Kidney (tissue), 22 donors: ENCODE data around the gene SS18. TPM values are rescaled to one million over a fixed set of nuclear protein-coding genes. Genes with fewer than 3 reads are reported as not detected.
A peak's percentile ranks its signal among the peaks of the same experiment; 100 is the strongest.

ENCODE experiments used
- DNase-seq, 5 donors: peaks; one replicate each; pipeline ENCODE4 v3.0.0-alpha.2; 2013 to 2020
- FAIRE-seq: peaks from 2 replicates; lab custom pipeline; 2012; peaks lifted over from hg19 to GRCh38; lab: Jason Lieb, UNC
- H3K27ac ChIP-seq, 2 donors: one replicate each; pipeline ENCODE4 v1.7.0; 2013; ENCODE audit warnings: low read depth in 2 of 2, low read length in 2 of 2, inconsistent platforms in 1 of 2
- H3K27me3 ChIP-seq: one replicate; pipeline ENCODE4 v1.7.1; 2013; ENCODE audit warnings: low read length, inconsistent platforms; ENCODE audit not compliant: control insufficient read depth, insufficient read depth
- H3K36me3 ChIP-seq, 3 donors: one replicate each; pipeline versions ENCODE4 v1.7.0 to v1.7.1; 2013; ENCODE audit warnings: low read length in 3 of 3, control low read depth in 1 of 3, inconsistent platforms in 1 of 3; ENCODE audit not compliant: insufficient read depth in 3 of 3, control insufficient read depth in 2 of 3
- H3K4me1 ChIP-seq, 3 donors: one replicate each; pipeline versions ENCODE4 v1.7.0 to v1.7.1; 2013; ENCODE audit warnings: low read length in 3 of 3, inconsistent platforms in 1 of 3, low read depth in 1 of 3; ENCODE audit not compliant: control insufficient read depth in 2 of 3, insufficient read depth in 2 of 3
- H3K4me3 ChIP-seq, 3 donors: one replicate each; pipeline versions ENCODE4 v1.7.0 to v1.8.1; 2013; ENCODE audit warnings: low read length in 3 of 3, control low read depth in 1 of 3, inconsistent platforms in 1 of 3
- H3K9ac ChIP-seq, 3 donors: one replicate each; pipeline versions ENCODE4 v1.7.0 to v1.7.1; 2013; ENCODE audit warnings: low read length in 3 of 3, control low read depth in 1 of 3, inconsistent platforms in 1 of 3
- H3K9me3 ChIP-seq, 3 donors: one replicate each; pipeline versions ENCODE4 v1.7.0 to v1.7.1; 2013; ENCODE audit warnings: low read length in 3 of 3, control low read depth in 1 of 3, inconsistent platforms in 1 of 3; ENCODE audit not compliant: control insufficient read depth in 2 of 3, insufficient read depth in 1 of 3
- CTCF ChIP-seq: IDR thresholded peaks from 3 replicates; pipeline ENCODE4 v1.5.1; 2012; ENCODE audit warnings: mild to moderate bottlenecking, moderate library complexity, borderline replicate concordance; ENCODE audit not compliant: insufficient read depth; ENCODE audit errors: extremely low read depth
- intact Hi-C: fragments of 100-400 bp; cut with DNase I; formaldehyde crosslinking; loops from one replicate; pipeline ENCODE4 v1.11.1; 2022
- long read RNA-seq, 10 donors: library from polyadenylated mRNA in 1 of 10; unstranded in 1 of 10; transcript quantifications; one replicate each; pipeline ENCODE4 v2.0.0 and lab custom pipeline, GENCODE V29; 2021 to 2026
- polyA plus RNA-seq: library from polyadenylated mRNA; stranded (reverse); fragments of 350-450 nt; fragmentation: Illumina TruSeq; extraction: RNeasy Lipid Tissue Mini Kit (QIAGEN cat#74804); gene quantifications from one replicate; pipeline ENCODE4 v1.2.3, GENCODE V29; 2014; ENCODE audit warnings: low read depth, low replicate concordance; ENCODE audit not compliant: insufficient read depth
- total RNA-seq: library from RNA; stranded (reverse); fragmentation: NEBNext Ultra II Directional; extraction: Animal tissue kit (Norgen Biotek cat#: 25700); gene quantifications from one replicate; pipeline ENCODE4 v1.2.1, GENCODE V29; 2021
- donor health status: control.
- donor health status: control.
- donor health status: control.
- donor health status: control.
- donor health status: control.
- donor health status: DM: yes; HTN: yes; CAD: no.
- donor health status: Normal renal cell carcinoma (clear cell type).

SS18 gene
- total RNA-seq (89.6 TPM), polyA plus RNA-seq (43.2 TPM)
- long read RNA-seq, donor 1, partial matches to known transcripts, result 16 of 23 reads
- long read RNA-seq, donor 1, other reads (novel, unspliced or antisense), result 0 of 23 reads
- long read RNA-seq, donor 2, partial matches to known transcripts, result 20 of 25 reads
- long read RNA-seq, donor 2, other reads (novel, unspliced or antisense), result 0 of 25 reads
- long read RNA-seq, donor 3, partial matches to known transcripts, result 31 of 38 reads
- long read RNA-seq, donor 3, other reads (novel, unspliced or antisense), result 0 of 38 reads
- long read RNA-seq, donor 4, partial matches to known transcripts, result 16 of 23 reads
- long read RNA-seq, donor 4, other reads (novel, unspliced or antisense), result 0 of 23 reads
- long read RNA-seq, donor 5, result 0 reads
- long read RNA-seq, donor 6, partial matches to known transcripts, result 20 of 25 reads
- long read RNA-seq, donor 6, other reads (novel, unspliced or antisense), result 0 of 25 reads
- long read RNA-seq, donor 7, transcript SS18-201 (10 exons, 1,836 nt), result major isoform, 69 of 121 reads
- long read RNA-seq, donor 7, transcript SS18-203 (11 exons, 3,414 nt), result minor isoform, 27 of 121 reads
- long read RNA-seq, donor 7, partial matches to known transcripts, result 9 of 121 reads
- long read RNA-seq, donor 7, other reads (novel, unspliced or antisense), result 16 of 121 reads
- long read RNA-seq, donor 8, transcript SS18-217 (3 exons, 775 nt), result major isoform, 6 of 34 reads
- long read RNA-seq, donor 8, partial matches to known transcripts, result 24 of 34 reads
- long read RNA-seq, donor 8, other reads (novel, unspliced or antisense), result 0 of 34 reads
- long read RNA-seq, donor 9, partial matches to known transcripts, result 14 of 16 reads
- long read RNA-seq, donor 9, other reads (novel, unspliced or antisense), result 0 of 16 reads
- long read RNA-seq, donor 10, partial matches to known transcripts, result 23 of 24 reads
- long read RNA-seq, donor 10, other reads (novel, unspliced or antisense), result 0 of 24 reads

- DNase-seq, result peak; percentile 95 to 99 (median 98)
- FAIRE-seq, result no peak
- Histone ChIP-seq H3K27ac (peak within 1 kb of the TSS; percentile 97 to 98), H3K4me1 (peaks cover 0 to 11% (median 0%) of the 10 kb centered on the region in 3 donors), H3K36me3 (peaks cover 0 to 5% (median 4%) of the 10 kb centered on the region in 3 donors), H3K9ac (peak within 1 kb of the TSS; percentile 50 to 93 (median 86)), H3K4me3 (peak within 1 kb of the TSS; percentile 87 to 96 (median 93)), H3K9me3 (no peaks in the 10 kb centered on the region), H3K27me3 (no peaks in the 10 kb centered on the region)
- intact Hi-C loops, result no loop called here
- TF ChIP-seq CTCF, result no peak
Observed at GRCh38 chr18:26090130-26091046, at the start of gene SS18. TSS of gene SS18 (minus strand) at chr18:26090613. CDS start at chr18:26090569, 44 bp downstream.

- H3K27me3 ChIP-seq, result no peaks in the 10 kb centered on the region
- no peak overlapping the region for H3K9ac ChIP-seq
- H3K4me3 ChIP-seq, result no peak overlapping the region
- intact Hi-C loops, result no loop called here
- H3K36me3 ChIP-seq, result no peaks in the 10 kb centered on the region
- no peak for FAIRE-seq
- no peaks in the 10 kb centered on the region for H3K4me1 ChIP-seq
- no peaks in the 10 kb centered on the region for H3K9me3 ChIP-seq
- no peak for TF ChIP-seq CTCF
- DNase-seq, result peak in 2 of 5 donors; percentile 79 to 85
- no peak overlapping the region for H3K27ac ChIP-seq
Observed at GRCh38 chr18:26135548-26135947, 45.1 kb upstream of the SS18 start.

GRCh38 chr18:26134107-26134506 is 43.7 kb upstream of the SS18 start:
- no peak overlapping the region for H3K9ac ChIP-seq
- no peaks in the 10 kb centered on the region for H3K4me1 ChIP-seq
- FAIRE-seq, result no peak
- no peak for TF ChIP-seq CTCF
- no peaks in the 10 kb centered on the region for H3K36me3 ChIP-seq
- intact Hi-C loops, result no loop called here
- H3K27ac ChIP-seq, result no peak overlapping the region
- DNase-seq, result no peak
- no peaks in the 10 kb centered on the region for H3K9me3 ChIP-seq
- no peaks in the 10 kb centered on the region for H3K27me3 ChIP-seq
- H3K4me3 ChIP-seq, result no peak overlapping the region
